Osteocyte (in vitro differentiated cells): ENCODE measurements around the gene ZNF727. TPM values are rescaled to one million over a fixed set of nuclear protein-coding genes. Genes with fewer than 3 reads are reported as not detected.
"Not testable (repeated sequence)": the region's sequence is repeated elsewhere in the genome, so short reads cannot be mapped to it uniquely, and the experiment has no call there.

Experiments
- DNase-seq: peaks from one replicate; pipeline ENCODE4 v3.0.0; 2021; ENCODE audit warnings: mixed read lengths; ENCODE audit not compliant: unreplicated experiment; ENCODE audit errors: extremely low spot score
- H3K27ac Mint-ChIP-seq: one replicate; pipeline ENCODE4 v1.8.0; 2021; ENCODE audit warnings: mild to moderate bottlenecking, mixed read lengths; ENCODE audit not compliant: unreplicated experiment
- H3K27me3 Mint-ChIP-seq: one replicate; pipeline ENCODE4 v1.8.0; 2021; ENCODE audit warnings: mixed read lengths; ENCODE audit not compliant: unreplicated experiment
- H3K36me3 Mint-ChIP-seq: one replicate; pipeline ENCODE4 v1.8.0; 2021; ENCODE audit warnings: mixed read lengths; ENCODE audit not compliant: unreplicated experiment
- H3K4me1 Mint-ChIP-seq: one replicate; pipeline ENCODE4 v1.8.0; 2021; ENCODE audit warnings: mixed read lengths; ENCODE audit not compliant: unreplicated experiment
- H3K4me3 Mint-ChIP-seq: one replicate; pipeline ENCODE4 v1.8.0; 2021; ENCODE audit warnings: mild to moderate bottlenecking, moderate library complexity, mixed read lengths; ENCODE audit not compliant: unreplicated experiment
- H3K9me3 Mint-ChIP-seq: one replicate; pipeline ENCODE4 v1.8.0; 2021; ENCODE audit warnings: mixed read lengths; ENCODE audit not compliant: unreplicated experiment
- CTCF ChIP-seq: fragments of 200-600 bp; sonication (generic); IDR thresholded peaks from 2 replicates; pipeline ENCODE4 v1.5.0; 2021; ENCODE audit warnings: antibody characterized with exemption, mild to moderate bottlenecking, moderate library complexity
- long read RNA-seq: library from polyadenylated mRNA; unstranded; transcript quantifications from one replicate; pipeline ENCODE4 v2.0.0, GENCODE V29; 2021
- total RNA-seq: library from RNA; stranded (reverse); gene quantifications from 2 replicates; pipeline ENCODE4 v1.2.1, GENCODE V29; 2021

Gene ZNF727
- not detected in 2 replicates for total RNA-seq
- long read RNA-seq: 0 reads

- no peaks in the 10 kb centered on the region for H3K4me1 Mint-ChIP-seq
- H3K27ac Mint-ChIP-seq: no peak within 1 kb of the TSS
- no peak for TF ChIP-seq CTCF
- no peak within 1 kb of the TSS for H3K4me3 Mint-ChIP-seq
- no peaks in the 10 kb centered on the region for H3K27me3 Mint-ChIP-seq
- no peaks in the 10 kb centered on the region for H3K36me3 Mint-ChIP-seq
- peaks cover 45% of the 10 kb centered on the region for H3K9me3 Mint-ChIP-seq
- no peak for DNase-seq
Measured at GRCh38 chr7:64045301-64046040, at the start of gene ZNF727. ZNF727 (plus strand) TSS chr7:64045434; CDS start chr7:64045622, 188 bp downstream.

GRCh38 chr7:63998549-63998948 lies 46.7 kb upstream of the ZNF727 start, which contains the start of gene ZNF722:
ZNF722 (plus strand) TSS chr7:63998849; CDS start chr7:63998962, 113 bp downstream.
- no peak for DNase-seq
- Mint-ChIP-seq H3K27me3 (no peaks in the 10 kb centered on the region), H3K9me3 (peaks cover 20% of the 10 kb centered on the region), H3K36me3 (no peaks in the 10 kb centered on the region), H3K4me1 (no peaks in the 10 kb centered on the region), H3K4me3 (no peak within 1 kb of the TSS), H3K27ac (no peak within 1 kb of the TSS)
- no peak for TF ChIP-seq CTCF

- H3K27ac Mint-ChIP-seq, H3K36me3 Mint-ChIP-seq, H3K4me1 Mint-ChIP-seq, DNase-seq, H3K4me3 Mint-ChIP-seq, H3K27me3 Mint-ChIP-seq: not testable (repeated sequence)
- H3K9me3 Mint-ChIP-seq: peaks cover 33% of the 10 kb centered on the region
Measured at GRCh38 chr7:64015496-64015895, 29.7 kb upstream of the ZNF727 start.

- H3K36me3 Mint-ChIP-seq: no peaks in the 10 kb centered on the region
- no peak overlapping the region for H3K27ac Mint-ChIP-seq
- H3K9me3 Mint-ChIP-seq: peaks cover 37% of the 10 kb centered on the region
- no peaks in the 10 kb centered on the region for H3K4me1 Mint-ChIP-seq
- no peak for TF ChIP-seq CTCF
- no peak overlapping the region for H3K4me3 Mint-ChIP-seq
- no peaks in the 10 kb centered on the region for H3K27me3 Mint-ChIP-seq
- DNase-seq: no peak
Measured at GRCh38 chr7:64035388-64035787, 9.8 kb upstream of the ZNF727 start.

GRCh38 chr7:64037095-64037494 lies 8.1 kb upstream of the ZNF727 start:
- H3K27ac Mint-ChIP-seq: no peak overlapping the region
- no peak for DNase-seq
- H3K27me3 Mint-ChIP-seq: no peaks in the 10 kb centered on the region
- no peak for TF ChIP-seq CTCF
- no peaks in the 10 kb centered on the region for H3K36me3 Mint-ChIP-seq
- H3K9me3 Mint-ChIP-seq: peaks cover 29% of the 10 kb centered on the region
- no peaks in the 10 kb centered on the region for H3K4me1 Mint-ChIP-seq
- no peak overlapping the region for H3K4me3 Mint-ChIP-seq
